SIG-M5 (cell line): ENCODE results near the gene SPEG.

Source experiments
- DNase-seq: peaks from one replicate; lab custom pipeline; 2025; lab: John Stamatoyannopoulos, UW

SPEG gene

GRCh38 chr2:219425238-219426067, 9.2 kb upstream of the SPEG start:
- DNase-seq, result no peak

DNA sequence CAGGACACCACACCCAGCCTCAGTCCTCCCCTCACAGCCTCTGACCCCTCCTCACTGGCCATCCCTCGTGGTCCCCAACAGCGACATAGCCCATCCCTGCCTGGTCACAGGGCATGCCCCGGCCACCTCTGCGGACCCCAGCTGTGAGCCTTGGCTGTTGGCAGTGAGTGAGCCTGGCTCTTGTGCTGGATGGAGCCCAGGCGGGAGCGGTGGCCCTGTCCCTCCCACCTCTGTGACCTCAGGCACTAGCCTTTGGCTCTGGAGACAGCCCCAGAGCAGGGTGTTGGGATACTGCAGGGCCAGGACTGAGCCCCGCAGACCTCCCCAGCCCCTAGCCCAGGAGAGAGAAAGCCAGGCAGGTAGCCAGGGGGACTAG, 8.6 kb upstream of the SPEG start:
- no peak for DNase-seq

GRCh38 chr2:219426534-219427136, 8.0 kb upstream of the SPEG start:
- DNase-seq, result no peak

GRCh38 chr2:219428469-219428868, 6.2 kb upstream of the SPEG start:
- DNase-seq, result no peak

DNA sequence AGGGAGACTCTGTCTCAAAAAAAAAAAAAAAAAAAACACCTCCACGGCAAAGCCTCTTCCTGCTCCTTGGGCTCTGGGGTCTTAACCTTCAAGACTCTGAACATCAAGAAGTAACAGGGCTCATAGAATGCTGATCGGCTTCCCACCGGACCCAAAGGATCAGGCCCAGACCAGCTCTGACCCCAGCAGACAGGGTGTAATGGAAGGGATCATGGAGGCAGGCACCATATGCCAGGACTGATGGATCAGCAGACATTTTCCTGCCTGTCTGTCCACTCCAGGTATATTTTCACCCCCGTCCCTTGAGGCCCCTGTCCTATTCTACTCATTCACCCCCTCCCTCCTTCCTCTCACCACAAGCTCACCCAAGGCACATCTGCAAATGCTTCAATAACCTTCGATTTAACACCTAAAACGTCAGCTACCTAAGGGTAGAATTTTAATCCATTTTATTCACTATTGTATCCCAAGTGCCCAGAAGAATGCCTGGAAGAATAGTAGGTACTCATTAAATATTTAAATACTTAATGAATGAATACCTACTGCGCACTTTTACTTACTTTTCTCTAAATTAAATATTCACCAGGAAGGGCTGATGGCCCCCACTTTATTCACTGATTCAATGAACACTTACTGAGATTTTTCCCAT, 4.6 kb upstream of the SPEG start:
- DNase-seq, result no peak

DNA sequence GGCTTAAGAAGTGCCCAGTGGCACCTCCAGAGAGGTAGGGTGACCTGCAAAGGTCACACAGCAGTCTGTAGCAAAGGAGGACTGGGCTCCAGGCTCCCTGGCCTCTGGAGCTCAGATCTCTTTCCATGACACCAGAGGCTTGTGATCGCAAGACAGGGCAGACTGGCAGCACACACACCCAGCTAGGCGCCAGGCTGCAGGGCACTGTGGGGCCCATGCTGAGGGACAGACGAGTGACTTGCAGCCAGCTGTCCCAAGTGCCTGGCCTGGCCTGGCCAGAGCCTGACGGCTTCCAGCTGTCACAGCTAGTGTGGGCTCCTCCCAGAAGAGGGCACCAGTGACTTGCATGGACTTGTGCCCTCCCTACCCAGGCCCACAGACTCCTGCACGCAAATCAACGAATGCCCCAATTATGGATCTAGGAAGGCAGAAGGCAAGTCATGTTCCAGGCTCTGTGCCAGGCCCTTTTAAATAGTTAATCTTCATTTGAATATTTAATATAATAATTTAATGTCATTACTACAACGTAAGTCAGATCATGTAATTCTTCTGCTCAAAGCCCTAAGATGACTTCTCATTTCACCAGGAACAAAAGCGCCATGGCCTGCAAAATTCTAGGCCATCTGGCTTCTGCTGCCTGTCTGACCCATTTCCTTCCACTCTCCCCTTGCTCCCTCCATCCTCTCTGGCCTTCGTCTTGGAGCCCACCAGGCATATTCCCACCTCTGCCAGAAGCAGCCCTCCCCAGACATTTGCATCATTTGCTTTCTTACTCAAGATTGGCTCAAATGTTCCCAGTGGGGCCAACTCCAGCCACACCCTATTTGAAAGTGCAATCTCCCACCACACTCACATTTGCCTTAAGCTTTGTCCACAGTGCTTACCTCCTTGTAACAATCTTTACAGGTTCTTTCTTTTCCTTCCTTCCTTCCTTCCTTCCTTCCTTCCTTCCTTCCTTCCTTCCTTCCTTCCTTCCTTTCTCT, 3.7 kb upstream of the SPEG start:
- no peak for DNase-seq

- no peak for DNase-seq
Observed at GRCh38 chr2:219433666-219434467, 776 bp upstream of the SPEG start.

DNA sequence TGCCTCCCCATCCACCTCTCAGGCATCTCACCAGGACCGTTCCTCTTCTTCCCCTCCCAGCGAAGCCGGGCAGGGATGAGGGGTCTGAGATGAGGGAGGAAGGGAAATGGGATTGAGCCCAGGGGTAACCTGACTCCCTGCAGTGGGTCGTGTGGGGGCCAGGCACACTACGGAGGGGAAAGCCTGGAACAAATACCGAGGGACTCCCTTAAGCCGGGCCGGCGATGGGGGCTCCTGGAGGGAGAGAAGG, 250 bp upstream of the SPEG start:
- DNase-seq, result no peak

GRCh38 chr2:219435701-219436100, 1.1 kb downstream of the SPEG start:
- no peak for DNase-seq

DNA sequence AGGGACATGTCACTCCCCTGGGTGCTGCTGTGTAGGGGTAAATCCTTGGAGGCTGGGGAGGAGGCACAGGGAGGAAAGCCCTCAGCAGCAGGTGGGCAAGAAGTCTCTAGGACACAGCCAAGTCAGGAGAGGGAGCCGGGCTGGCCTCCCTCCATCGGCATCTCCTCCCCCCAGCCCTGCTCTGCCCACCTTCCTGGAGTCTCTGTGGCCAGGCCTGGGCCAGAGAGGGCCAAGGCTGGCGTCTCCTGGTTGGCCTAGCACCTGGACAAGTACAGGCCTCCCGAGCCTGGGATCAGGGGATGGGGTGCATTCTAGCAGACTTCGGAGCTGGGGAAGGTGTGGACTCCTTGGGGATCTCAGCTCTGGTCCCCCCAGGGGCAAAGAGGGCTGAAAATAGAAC, 1.8 kb downstream of the SPEG start:
- DNase-seq, result no peak

DNA sequence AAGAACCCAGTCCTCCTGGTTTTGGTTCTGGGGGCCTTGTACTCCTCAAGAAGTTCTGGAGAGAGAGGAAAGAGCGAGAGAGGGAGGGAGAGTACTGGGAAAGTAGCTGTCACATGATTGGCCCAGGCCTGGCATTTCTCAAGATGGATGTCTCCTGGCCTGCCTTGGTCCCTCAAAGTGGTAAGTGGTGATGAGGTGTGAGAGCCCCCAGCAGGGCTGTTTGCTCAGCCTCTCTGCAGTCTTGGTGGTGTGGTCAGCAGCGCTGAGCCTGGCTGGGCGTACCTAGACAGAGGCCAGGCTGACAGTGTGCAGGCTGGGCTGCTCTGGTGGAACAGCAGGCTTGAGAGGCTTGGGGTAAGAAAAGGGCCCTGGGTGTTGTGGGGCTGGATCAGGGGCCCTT, 2.5 kb downstream of the SPEG start:
- DNase-seq, result no peak

DNA sequence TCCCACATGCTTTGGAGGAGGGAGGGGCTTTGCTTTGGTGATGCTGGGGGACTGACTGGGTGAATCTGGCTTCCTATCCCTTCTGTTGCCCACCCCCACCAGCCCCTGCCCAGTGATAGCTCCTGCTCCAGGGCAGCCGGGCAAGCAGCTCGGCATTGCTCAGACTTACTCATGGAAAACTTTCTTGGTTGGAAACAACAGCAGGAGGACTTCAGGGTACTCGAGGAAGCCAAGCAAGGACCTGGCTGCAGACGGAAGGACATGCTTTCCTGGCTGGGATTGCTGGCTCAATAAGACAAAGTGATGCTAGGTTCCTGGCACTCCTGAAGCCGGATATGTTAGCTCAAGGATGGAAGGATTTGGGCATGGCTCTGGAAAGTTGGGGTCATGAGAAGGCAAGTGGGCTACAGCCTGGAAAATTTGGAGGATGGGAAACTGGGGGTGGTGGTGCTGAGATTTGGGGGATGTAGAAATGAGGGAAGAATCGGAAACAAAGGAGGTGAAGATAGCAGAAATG, 3.1 kb downstream of the SPEG start:
- no peak for DNase-seq

GRCh38 chr2:219438453-219438852, 3.8 kb downstream of the SPEG start:
- no peak for DNase-seq

- no peak for DNase-seq
Observed at GRCh38 chr2:219439506-219439905, 4.9 kb downstream of the SPEG start.

DNA sequence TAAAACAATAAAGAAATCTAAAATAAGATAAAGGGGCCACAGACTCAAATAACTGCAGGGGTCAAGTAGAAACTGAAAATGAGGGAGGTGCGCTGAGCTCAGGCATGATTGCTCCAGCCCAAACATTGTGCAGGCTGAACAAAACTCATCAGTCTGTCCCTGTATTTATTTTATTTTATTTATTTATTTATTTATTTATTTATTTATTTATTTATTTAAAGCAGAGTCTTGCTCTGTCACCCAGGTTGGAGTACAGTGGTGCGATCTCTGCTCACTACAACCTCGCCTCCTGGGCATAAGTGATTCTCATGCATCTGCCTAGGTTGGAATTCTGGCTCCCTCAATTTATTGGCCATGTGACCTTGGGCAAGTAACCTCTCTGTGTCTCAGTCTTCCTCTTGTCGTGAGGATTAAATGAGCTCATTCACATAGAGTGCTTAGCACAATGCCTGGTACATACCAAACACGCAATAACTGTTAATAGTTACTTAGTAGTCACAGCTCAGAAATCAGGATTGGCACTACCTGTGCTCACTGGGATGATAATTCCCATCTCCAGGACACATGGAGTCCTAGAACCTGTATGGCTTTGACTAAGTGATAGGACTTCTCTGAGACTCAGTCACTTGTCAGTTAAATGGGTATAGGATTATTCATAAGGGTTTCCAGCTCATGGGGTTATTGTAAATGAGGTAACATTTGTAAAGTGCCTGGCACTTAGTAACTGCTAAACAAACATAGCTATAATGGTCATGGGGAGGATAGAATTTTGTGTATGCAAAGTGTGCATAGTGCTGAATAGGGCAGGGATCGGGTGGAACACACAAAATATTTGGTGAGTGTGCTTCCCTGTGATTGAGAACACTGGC, 6.0 kb downstream of the SPEG start:
- no peak for DNase-seq

GRCh38 chr2:219441451-219442255, 7.0 kb downstream of the SPEG start:
- no peak for DNase-seq

DNA sequence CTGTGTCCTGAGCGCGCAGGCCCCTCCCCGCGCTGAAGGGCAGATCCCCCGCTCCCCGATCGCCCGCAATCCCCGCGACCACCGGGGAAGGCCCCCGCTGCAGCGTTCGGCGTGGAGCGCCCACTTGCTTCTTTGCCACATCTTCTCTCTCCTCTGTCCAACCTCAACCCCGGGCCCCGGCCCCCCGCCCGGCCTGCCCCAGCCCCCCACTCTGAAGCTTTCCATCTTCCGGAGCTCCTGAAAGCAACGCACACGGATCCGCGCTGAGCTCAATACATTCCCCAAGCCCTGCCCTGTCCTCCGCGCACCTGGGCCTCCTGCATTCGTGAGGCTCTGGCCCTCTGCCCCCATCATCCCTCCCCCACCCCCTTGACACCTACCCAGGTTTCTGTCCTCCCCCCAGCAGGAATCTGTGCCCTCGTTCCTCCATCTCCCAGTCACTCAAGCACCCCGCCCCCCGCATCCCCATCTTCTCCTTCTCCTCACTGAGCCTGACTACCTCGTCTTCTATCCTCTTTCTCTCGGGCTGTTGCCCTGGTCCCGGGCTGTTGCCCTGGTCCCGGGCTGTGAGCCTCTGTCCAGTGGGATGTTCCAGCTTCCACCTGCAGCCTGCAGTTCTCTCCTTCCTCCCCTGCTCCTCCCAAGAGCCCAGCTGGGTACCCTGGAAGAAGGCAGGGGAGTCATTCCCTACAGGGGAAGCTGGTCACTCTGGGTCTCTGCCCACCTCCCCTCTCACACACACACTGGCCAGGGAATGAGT, 7.8 kb downstream of the SPEG start:
- no peak for DNase-seq

DNA sequence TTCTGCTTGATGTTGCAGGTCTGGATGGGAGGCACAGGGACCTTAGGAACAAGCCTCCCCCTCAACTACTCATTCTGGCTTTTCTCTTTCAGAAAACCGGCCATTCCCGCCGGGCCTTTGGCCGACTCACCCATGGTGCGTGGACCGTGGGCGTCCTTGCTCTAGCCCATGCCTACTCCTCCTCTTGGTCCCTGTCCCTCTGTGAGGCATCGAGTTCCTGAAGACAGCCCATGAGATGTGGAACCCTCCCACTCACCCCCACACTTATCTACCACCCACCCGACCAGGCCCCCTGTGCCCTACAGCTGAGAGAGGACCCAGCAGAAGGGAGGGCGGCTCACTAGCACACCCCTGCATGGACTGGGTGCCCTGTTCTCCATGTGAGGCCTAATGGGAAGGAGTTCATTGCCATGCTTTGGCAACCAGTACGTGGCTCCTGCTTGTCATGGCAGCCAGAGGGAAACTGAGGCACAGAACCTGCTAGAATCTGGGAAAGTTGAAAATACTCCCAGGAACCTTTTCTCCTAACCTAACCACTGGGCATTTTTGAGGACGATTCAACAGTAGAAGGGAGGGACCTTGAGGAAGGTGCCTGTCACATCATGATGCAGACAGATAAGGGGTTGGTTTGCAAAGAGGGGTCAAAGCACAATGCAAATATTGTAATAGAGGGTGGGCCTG, 8.5 kb downstream of the SPEG start:
- DNase-seq, result no peak
